ENCODE results near the gene THYN1.
"Not testable (repeated sequence)": the region's sequence is repeated elsewhere in the genome, so short reads cannot be mapped to it uniquely, and the experiment has no call there.

THYN1 gene

GRCh38 chr11:134253188-134253993, at the start of gene THYN1, which contains the start of gene ACAD8:
THYN1 (minus strand) TSS chr11:134253352; CDS start chr11:134252882, 470 bp downstream.
ACAD8 (plus strand) TSS chr11:134253568; CDS start chr11:134253601, 33 bp downstream.
- peak; percentile 92 to 97 for DNase-seq

GRCh38 chr11:134294664-134295063, 41.5 kb upstream of the THYN1 start:
- no peak for DNase-seq

GRCh38 chr11:134293119-134294113, 40.3 kb upstream of the THYN1 start:
- no peak for DNase-seq

GRCh38 chr11:134292661-134293060, 39.5 kb upstream of the THYN1 start:
- DNase-seq, result no peak

- DNase-seq, result no peak
These were observed 38.0 kb upstream of the THYN1 start for GRCh38 chr11:134291196-134291595.

- no peak for DNase-seq
These were observed 37.5 kb upstream of the THYN1 start for GRCh38 chr11:134290646-134291045.

- DNase-seq, result no peak
These were observed 36.6 kb upstream of the THYN1 start for GRCh38 chr11:134289789-134290188.

- no peak for DNase-seq
These were observed 36.0 kb upstream of the THYN1 start for GRCh38 chr11:134289167-134289566.

GRCh38 chr11:134288486-134288885, 35.3 kb upstream of the THYN1 start:
- DNase-seq, result no peak

- no peak for DNase-seq
These were observed 34.4 kb upstream of the THYN1 start for GRCh38 chr11:134287561-134287960.

- DNase-seq, result not testable (repeated sequence)
These were observed 31.2 kb upstream of the THYN1 start for GRCh38 chr11:134284349-134284748.

GRCh38 chr11:134283461-134284230, 30.5 kb upstream of the THYN1 start:
- no peak for DNase-seq

- DNase-seq, result no peak
These were observed 29.2 kb upstream of the THYN1 start for GRCh38 chr11:134282121-134283045.

GRCh38 chr11:134281635-134282034, 28.5 kb upstream of the THYN1 start:
- not testable (repeated sequence) for DNase-seq

GRCh38 chr11:134278356-134278755, 25.2 kb upstream of the THYN1 start:
- DNase-seq, result no peak

GRCh38 chr11:134277183-134278001, 24.2 kb upstream of the THYN1 start:
- no peak for DNase-seq

GRCh38 chr11:134276396-134277182, 23.4 kb upstream of the THYN1 start:
- DNase-seq, result peak in 1 of 2 experiments; percentile 56

- peak; percentile 60 to 80 for DNase-seq
These were observed 22.6 kb upstream of the THYN1 start, which contains the start of gene GLB1L3 for GRCh38 chr11:134275534-134276395. GLB1L3 (plus strand) TSS chr11:134276379; CDS start chr11:134276741, 362 bp downstream.

- peak in 1 of 2 experiments; percentile 58 for DNase-seq
These were observed 22.0 kb upstream of the THYN1 start for GRCh38 chr11:134275188-134275533.

All from NCI-H524 (cell line).